H1 (cell line): ENCODE results near the gene METTL21C. TPM values are rescaled to one million over a fixed set of nuclear protein-coding genes. Genes with fewer than 3 reads are reported as not detected.

Experiments used
- CHD2 ChIP-seq: IDR thresholded peaks from 2 replicates; pipeline ENCODE4 v1.6.1; 2012; ENCODE audit warnings: low read length, improper control_type of control experiment
- CHD7 ChIP-seq: fragments of 300-600 bp; sonication (generic); IDR thresholded peaks from 2 replicates; pipeline ENCODE4 v1.7.1; 2012; ENCODE audit warnings: low read length, moderate library complexity, mild to moderate bottlenecking, inconsistent platforms; ENCODE audit not compliant: insufficient replicate concordance
- CTBP2 ChIP-seq: IDR thresholded peaks from 2 replicates; pipeline ENCODE4 v1.7.0; 2011; ENCODE audit warnings: borderline replicate concordance, mild to moderate bottlenecking, moderate library complexity, mixed read lengths, low read length; ENCODE audit not compliant: insufficient read depth, insufficient read length
- NRF1 ChIP-seq: IDR thresholded peaks from 2 replicates; pipeline ENCODE4 v1.6.1; 2011; ENCODE audit warnings: mild to moderate bottlenecking, low read depth, low read length, improper control_type of control experiment
- POLR2AphosphoS5 ChIP-seq: IDR thresholded peaks from 2 replicates; pipeline ENCODE4 v1.6.1; 2011; ENCODE audit warnings: low read depth, low read length
- RAD21 ChIP-seq, 2 experiments: IDR thresholded peaks in 1 of 2; conservative IDR thresholded peaks in 1 of 2; 2 replicates each; pipeline ENCODE4 v1.6.1; 2011; ENCODE audit warnings: low read depth in 2 of 2, low read length in 2 of 2, improper control_type of control experiment in 1 of 2, inconsistent platforms in 1 of 2, mild to moderate bottlenecking in 1 of 2, moderate library complexity in 1 of 2
- SP2 ChIP-seq: IDR thresholded peaks from 2 replicates; pipeline ENCODE4 v1.6.1; 2012; ENCODE audit warnings: mild to moderate bottlenecking, low read length, inconsistent platforms
- TAF7 ChIP-seq: optimal IDR thresholded peaks from 2 replicates; pipeline ENCODE3; 2011; ENCODE audit warnings: low read depth, mild to moderate bottlenecking, inconsistent platforms, low read length, moderate library complexity, borderline replicate concordance
- polyA plus RNA-seq, 7 experiments: library from polyadenylated mRNA; depleted of rRNA in 3 of 7; stranded (reverse) in 5 of 7; unstranded in 2 of 7; fragments of >200 nt in 5 of 7; fragments of 200-250 nt in 2 of 7; gene quantifications; 1 replicate in 5 of 7; 2 replicates in 1 of 7; 4 replicates in 1 of 7; pipeline versions ENCODE4 v1.2.1 to v1.2.3, GENCODE V29; 2011 to 2013; ENCODE audit warnings: missing spikeins in 2 of 7, mixed read lengths in 2 of 7
- total RNA-seq: library from RNA; stranded (reverse); fragmentation: NEBNext Ultra II Directional; extraction: Animal tissue kit (Norgen Biotek cat#: 25700); gene quantifications from 2 replicates; pipeline ENCODE4 v1.2.1, GENCODE V29; 2021

The METTL21C gene
- total and polyA plus RNA-seq, 2 of the 8 experiments (the other 6 are each of a cell fraction or from before 2014, with no cell fraction given) = not detected

GRCh38 chr13:102742101-102742500, 47.3 kb upstream of the METTL21C start (continued):
- no peak for TF ChIP-seq CHD7
- no peak for TF ChIP-seq CTBP2
- TF ChIP-seq TAF7 = no peak
- no peak for TF ChIP-seq SP2
- TF ChIP-seq NRF1 = no peak
- no peak for TF ChIP-seq POLR2AphosphoS5
- no peak for TF ChIP-seq CHD2
- TF ChIP-seq RAD21 (IDR thresholded peaks at IDR 0.05 in 1 of 2, conservative IDR thresholded peaks at IDR 0.05 in 1 of 2; ENCODE audit: low read depth in 2 of 2, low read length in 2 of 2) = no peak
- TF ChIP-seq, all 59 proteins: peak for 0
